A673 (cell line): ENCODE measurements around the gene TAAR2.

Source experiments
- EZH2 ChIP-seq: fragments of 200-600 bp; sonication (generic); IDR thresholded peaks from 2 replicates; pipeline ENCODE4 v1.6.1; 2017; ENCODE audit warnings: borderline replicate concordance, low read depth, mild to moderate bottlenecking, mixed read lengths, antibody characterized with exemption, low read length; ENCODE audit not compliant: poor library complexity, severe bottlenecking
- TF ChIP-seq, protein P1 (sequence below): fragments of 300-800, 200-600 bp; sonication (generic); conservative IDR thresholded peaks from 2 replicates; pipeline ENCODE4 v1.5.1; 2017; ENCODE audit warnings: low read depth, mild to moderate bottlenecking, antibody characterized with exemption, low read length, moderate library complexity, mixed read lengths

- TF ChIP-seq, protein P1, sequence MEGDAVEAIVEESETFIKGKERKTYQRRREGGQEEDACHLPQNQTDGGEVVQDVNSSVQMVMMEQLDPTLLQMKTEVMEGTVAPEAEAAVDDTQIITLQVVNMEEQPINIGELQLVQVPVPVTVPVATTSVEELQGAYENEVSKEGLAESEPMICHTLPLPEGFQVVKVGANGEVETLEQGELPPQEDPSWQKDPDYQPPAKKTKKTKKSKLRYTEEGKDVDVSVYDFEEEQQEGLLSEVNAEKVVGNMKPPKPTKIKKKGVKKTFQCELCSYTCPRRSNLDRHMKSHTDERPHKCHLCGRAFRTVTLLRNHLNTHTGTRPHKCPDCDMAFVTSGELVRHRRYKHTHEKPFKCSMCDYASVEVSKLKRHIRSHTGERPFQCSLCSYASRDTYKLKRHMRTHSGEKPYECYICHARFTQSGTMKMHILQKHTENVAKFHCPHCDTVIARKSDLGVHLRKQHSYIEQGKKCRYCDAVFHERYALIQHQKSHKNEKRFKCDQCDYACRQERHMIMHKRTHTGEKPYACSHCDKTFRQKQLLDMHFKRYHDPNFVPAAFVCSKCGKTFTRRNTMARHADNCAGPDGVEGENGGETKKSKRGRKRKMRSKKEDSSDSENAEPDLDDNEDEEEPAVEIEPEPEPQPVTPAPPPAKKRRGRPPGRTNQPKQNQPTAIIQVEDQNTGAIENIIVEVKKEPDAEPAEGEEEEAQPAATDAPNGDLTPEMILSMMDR = no peak
- TF ChIP-seq EZH2 = no peak
Observed at GRCh38 chr6:132648828-132649227, 24.8 kb upstream of the TAAR2 start.
